HS-5 (cell line): ENCODE measurements around the gene AFF2.

Source experiments
- DNase-seq: peaks from one replicate; pipeline ENCODE4 v3.0.0-alpha.2; 2012; ENCODE audit warnings: low read depth

Gene AFF2

GRCh38 chrX:148536961-148537360 is 36.5 kb downstream of the AFF2 start:
- DNase-seq: no peak

GRCh38 chrX:148537556-148538182 is 37.3 kb downstream of the AFF2 start:
- DNase-seq: no peak

DNA sequence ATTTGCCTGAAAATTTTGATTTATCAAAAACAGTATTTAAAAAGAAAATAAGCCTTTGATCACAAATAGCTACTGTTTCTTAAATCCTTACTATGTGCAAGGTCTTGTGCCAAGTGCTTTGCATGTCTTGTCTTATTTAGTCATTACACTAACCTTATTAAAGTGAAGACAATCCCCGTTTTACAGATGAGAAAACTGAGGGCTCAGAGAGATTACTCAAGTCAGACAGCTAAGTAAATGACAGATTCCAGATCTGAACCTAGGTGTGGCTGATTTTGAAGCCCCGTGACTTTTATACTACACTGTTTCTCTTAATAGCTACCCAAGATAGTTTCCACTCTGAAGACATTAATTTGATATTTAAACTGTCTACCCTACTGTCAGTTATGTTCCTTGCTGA is 38.2 kb downstream of the AFF2 start:
- no peak for DNase-seq

DNA sequence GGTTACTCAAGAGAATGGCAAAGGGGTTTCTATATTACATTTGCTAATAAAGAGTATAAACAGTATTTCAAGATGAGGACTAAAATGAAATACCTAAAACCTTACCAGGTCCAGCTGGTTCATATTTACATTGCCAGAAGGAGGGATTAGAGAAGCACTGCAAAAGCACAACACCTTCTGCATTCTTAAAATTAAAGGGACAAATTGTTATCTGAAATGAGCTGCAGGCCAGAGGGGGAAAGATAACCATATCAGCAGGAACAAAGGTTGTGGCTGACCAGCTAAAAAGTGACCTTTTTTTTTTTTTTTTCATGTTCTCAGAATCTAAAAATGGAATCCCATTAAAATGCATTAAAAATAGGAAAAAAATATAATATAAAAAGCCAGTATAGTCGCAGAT is 39.7 kb downstream of the AFF2 start:
- DNase-seq: no peak

DNA sequence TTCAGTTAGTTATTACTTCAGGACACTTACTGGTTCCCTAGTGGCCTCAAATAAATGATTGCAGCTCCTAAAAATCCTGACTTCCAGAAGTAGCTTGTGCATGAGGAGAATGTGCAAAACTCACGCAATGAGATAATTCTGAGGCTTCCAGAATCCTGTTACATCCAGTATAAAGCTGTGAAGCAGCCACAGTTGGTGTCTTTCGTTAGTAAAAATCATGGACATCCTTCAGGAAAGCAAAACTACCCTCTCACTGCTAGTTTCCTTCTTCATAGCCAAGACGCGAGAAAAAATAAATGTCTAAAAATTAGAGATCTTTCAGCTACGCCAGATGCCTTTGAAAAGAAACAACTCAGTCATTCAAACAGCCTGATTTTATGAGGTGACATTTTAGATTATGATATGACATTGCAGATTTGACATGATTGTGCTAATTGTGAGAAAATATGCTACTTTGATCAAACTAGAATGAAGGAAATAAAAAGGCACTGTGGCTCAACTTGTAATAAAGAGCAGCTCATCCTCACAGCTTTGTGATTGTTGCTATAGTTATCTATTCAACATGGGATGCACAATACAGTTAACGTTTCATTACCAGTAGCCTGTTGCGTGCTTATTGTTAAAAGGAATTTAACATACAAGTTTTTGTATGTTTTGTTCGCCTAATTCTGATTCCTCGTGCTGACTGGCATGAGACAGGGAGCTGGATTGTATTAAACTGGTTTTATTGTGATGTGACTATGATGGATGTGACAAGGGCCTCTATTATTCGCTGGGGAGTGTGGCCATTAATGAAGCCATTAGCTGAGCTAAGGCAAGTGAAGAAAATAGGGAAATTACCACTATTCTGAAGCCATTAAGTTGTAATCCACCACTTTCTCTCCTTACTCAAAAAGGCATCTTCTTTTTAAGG is 40.5 kb downstream of the AFF2 start:
- no peak for DNase-seq

DNA sequence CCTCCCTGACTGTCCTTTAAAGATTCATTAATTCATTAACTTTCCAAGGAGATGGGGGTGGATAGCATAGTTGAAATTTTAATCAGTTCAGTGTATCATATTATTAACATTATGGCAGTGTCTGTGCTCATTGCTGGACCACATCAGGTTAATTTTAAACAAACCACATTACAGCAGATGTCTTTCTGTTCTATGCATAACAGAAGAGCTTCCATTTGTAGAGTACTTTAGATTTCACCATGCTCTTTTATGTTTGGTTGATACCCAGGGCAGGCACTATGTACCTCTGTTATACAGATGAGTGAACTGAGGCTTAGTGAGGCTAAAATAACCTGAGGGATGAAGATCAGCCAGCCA is 41.1 kb downstream of the AFF2 start:
- no peak for DNase-seq

- DNase-seq: no peak
Measured at GRCh38 chrX:148542481-148543255, 42.3 kb downstream of the AFF2 start.

DNA sequence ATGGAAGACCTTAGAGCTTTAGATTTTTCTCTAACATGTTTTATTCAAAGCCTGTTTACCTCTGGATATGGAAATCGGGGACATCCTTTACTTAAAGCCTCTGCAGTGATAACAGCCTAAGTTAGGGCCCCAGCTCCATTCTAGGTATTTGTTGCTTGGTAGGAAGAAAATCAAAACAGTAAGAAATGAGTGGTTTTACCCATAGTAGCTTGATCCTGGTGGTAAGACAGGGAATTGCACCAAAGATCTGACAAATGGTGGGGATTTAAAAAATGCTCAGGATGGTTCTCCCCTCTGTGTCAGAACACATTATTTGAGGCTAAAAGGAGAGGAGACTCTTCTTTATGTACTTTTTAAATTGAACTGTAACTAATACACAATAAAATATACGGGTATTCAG is 52.4 kb downstream of the AFF2 start:
- DNase-seq: no peak

DNA sequence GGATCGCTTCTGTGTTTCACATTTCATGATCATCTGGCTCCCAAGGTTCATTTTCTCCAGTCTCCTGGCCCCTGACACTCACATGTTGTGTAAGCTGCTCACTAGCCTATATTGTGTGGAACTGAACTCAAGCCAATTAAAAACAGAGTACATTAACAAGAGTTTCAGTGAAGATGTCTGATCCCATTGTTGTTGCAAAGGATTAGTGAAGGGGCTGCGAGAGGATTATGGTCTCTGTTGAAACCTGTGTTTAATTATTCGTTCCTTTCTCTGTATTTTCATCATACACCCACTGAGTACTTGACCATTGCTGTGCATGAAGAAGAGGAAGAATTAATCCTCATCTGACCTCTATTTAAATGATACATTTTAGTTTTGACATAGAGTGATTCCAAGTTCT is 54.7 kb downstream of the AFF2 start:
- DNase-seq: no peak

DNA sequence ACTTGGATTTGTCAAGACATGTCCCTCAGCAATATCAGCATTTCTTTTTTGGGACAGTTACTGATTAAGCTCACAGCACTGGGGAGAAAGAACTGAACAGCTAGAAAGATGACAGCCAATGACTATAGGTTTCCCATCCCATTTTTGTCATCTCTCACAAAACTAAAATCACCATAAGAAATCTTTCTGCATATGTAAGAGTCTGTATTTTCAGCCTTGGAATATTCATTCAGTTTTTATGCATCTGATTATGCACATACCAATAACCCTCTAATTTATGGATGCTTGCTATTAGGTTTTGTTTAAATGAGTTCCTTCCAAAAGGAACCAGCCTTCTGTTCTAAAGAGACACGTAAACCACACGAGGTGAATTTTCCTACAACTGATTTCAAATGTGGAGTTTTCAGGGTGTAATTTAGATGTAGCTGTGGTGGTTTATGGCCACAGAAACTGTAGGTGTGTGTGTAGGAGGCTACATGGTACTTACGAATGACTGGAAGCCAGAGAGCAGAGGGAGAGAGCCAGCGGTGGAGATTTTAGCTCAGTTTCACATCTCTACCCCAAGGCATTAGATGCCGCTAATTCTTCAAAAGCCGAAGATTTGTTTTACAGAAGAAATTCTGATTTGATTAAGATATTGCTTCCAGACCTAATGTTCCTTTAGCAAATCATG is 55.3 kb downstream of the AFF2 start:
- no peak for DNase-seq

- no peak for DNase-seq
Measured at GRCh38 chrX:148556498-148556897, 56.1 kb downstream of the AFF2 start.

DNA sequence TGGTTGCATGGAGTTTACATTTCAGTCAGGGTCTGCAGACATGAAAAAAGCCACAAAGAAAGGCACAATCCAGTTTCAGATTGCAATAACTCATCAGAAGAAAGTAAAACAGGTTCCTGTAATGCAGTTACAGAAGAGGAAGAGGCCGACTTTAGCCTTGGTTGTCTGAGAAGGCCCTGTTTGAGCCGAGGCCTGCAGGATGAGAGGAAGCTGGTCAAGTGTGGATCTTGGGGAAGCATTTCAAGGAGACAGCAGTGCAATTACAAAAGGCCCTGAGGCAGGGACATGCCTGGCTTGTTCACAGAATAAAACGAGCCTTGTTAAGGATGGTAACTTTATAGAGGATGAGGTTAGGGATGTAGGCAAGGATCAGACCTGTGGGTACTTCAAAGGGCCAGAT is 62.4 kb downstream of the AFF2 start:
- no peak for DNase-seq

DNA sequence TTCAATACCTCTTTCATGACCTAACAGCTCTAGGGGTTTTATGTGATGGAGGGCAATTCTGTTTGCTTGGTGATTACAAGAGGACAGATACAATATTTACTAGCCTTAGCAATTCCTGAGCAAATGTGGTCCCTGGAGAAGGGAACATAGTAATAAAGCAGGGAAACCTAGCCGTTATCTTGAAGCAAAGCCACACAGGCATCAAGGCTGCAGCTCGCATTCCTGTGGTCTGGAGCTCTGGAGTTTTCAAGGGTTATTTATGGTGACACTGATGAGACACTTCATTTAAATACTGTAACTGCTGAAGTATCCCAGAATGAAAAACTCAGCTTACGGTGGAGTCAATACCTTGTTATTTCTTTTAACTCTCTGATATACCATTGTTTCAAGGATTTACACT is 66.8 kb downstream of the AFF2 start:
- DNase-seq: no peak

GRCh38 chrX:148567779-148568178 is 67.4 kb downstream of the AFF2 start:
- DNase-seq: no peak

DNA sequence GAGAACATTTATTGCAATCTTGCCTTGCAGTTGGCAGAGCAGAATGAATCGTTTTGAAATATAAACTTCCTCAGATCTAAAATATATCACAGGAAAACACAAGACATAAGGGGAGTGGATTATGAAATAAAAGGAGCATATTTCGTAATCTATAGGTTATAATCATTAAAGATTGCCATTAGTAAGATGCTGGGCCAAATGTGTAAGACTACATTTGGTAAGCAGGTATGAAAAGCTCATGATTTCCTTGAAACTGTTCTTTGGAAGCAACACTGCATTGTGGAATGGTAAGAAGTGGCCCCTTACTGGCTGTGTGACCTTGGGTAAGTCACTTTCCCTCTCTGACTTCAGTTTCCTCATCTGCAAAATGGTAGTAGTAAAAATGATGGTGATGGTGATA is 68.3 kb downstream of the AFF2 start:
- no peak for DNase-seq

DNA sequence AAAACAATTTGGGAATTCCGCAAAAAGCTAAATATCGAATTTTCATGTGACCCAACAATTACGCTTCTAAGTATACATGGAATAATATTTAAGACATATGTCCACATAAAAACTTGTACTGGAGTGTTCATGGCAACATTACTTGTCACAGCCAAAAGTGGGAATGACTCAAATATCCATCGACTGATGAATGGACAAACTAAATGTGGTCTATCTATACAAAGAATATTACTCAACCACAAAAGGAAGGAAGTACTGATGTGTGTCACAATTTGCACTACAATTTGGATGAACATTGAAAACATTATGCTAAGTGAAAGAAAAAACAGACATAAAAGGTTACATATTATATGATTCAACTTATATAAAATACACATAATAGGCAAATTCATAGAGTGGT is 71.9 kb downstream of the AFF2 start:
- no peak for DNase-seq

DNA sequence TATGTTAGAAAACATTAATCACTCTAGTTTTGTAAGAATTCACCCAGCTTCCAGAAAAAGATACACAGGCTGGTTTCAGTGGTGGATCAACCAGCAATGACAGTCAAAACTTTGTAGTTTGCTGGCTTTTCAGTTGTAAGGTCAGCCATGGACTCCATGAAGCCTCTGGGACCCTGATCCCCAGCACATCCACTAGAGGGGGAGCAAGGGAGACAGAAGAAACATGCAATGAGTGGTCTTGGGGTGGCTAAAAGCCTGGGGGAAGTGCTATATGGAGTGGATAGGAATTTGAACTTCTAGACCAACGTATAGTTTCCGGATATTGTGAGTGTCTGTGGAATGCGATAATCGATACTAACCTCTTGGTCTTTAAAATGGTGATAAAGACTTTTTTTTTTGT is 72.7 kb downstream of the AFF2 start:
- no peak for DNase-seq

- no peak for DNase-seq
Measured at GRCh38 chrX:148574237-148574973, 74.0 kb downstream of the AFF2 start.

GRCh38 chrX:148576396-148576795 is 76.0 kb downstream of the AFF2 start:
- no peak for DNase-seq

- DNase-seq: no peak
Measured at GRCh38 chrX:148577741-148578140, 77.3 kb downstream of the AFF2 start.

GRCh38 chrX:148580016-148580415 is 79.6 kb downstream of the AFF2 start:
- no peak for DNase-seq

- DNase-seq: no peak
Measured at GRCh38 chrX:148582353-148582752, 81.9 kb downstream of the AFF2 start.
